T-helper 2 cell treated with Interferon-gamma antibody and Interleukin-4, amounts not matched to agents 5 μg/mL and 100 μg/mL, for 36 hours (primary cell): Measurements from ENCODE around the gene TTC21A.

Experiments
- DNase-seq: peaks from one replicate; pipeline ENCODE4 v3.0.0; 2021; ENCODE audit warnings: low spot score
- H3K27ac Mint-ChIP-seq: one replicate; pipeline ENCODE4 v1.8.0; 2021; ENCODE audit warnings: mild to moderate bottlenecking, mixed read lengths
- H3K27me3 Mint-ChIP-seq: one replicate; pipeline ENCODE4 v1.8.0; 2021; ENCODE audit warnings: low read depth, mixed read lengths
- H3K36me3 Mint-ChIP-seq: one replicate; pipeline ENCODE4 v1.8.0; 2021; ENCODE audit warnings: low read depth, mixed read lengths
- H3K4me1 Mint-ChIP-seq: one replicate; pipeline ENCODE4 v1.8.0; 2021; ENCODE audit warnings: low read depth, mixed read lengths
- H3K4me3 Mint-ChIP-seq: one replicate; pipeline ENCODE4 v1.8.0; 2022; ENCODE audit warnings: mild to moderate bottlenecking, moderate library complexity, mixed read lengths
- H3K9me3 Mint-ChIP-seq: one replicate; pipeline ENCODE4 v1.8.0; 2021; ENCODE audit warnings: mixed read lengths

TTC21A gene

DNA sequence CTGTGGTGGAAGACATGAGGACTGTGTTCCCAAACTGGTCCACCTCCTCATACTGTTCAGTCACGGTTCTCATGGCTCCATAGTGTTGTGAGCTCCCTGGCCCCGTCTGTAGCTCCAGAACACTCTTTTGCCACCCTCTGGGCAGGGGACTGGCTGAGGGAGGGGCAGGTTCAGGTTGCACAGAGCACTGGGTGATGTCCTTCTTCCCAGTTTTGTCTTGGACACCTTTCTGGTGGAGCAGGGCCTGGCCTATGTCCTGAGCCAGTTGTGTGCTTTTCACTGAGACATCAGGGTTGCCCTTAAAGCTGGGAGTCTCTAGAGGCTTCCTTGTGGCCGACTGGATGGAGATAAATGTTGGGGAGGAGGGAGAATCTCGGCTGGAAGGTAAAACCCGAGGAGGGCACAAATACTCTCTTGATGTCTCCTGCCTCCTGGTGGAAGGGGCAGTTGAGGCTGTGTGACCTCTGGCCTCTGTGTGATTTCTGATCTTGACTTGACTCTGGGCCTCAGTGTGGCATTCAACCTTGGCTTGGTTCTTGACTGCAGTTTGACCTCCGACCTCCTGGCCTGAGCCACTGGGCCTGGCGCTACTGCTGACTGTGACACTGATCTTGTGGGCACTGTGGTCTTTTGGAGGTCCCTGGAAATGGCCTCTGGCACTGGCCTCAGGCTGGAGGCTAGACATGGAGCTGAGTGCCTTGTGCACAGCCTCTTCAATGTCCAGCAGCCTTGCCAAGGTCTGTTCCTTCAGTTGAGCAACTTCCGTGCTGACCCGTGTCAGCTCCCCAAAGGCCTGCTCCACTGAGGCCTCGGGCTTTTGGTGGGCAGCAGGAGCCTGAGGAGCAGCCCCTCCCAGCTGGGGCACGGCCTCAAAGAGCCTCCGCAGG lies 76.8 kb downstream of the TTC21A start:
- no peak overlapping the region for H3K27ac Mint-ChIP-seq
- H3K27me3 Mint-ChIP-seq: no peaks in the 10 kb centered on the region
- H3K9me3 Mint-ChIP-seq: no peaks in the 10 kb centered on the region
- no peaks in the 10 kb centered on the region for H3K36me3 Mint-ChIP-seq
- H3K4me3 Mint-ChIP-seq: no peak overlapping the region
- H3K4me1 Mint-ChIP-seq: peaks cover 18% of the 10 kb centered on the region
- no peak for DNase-seq

DNA sequence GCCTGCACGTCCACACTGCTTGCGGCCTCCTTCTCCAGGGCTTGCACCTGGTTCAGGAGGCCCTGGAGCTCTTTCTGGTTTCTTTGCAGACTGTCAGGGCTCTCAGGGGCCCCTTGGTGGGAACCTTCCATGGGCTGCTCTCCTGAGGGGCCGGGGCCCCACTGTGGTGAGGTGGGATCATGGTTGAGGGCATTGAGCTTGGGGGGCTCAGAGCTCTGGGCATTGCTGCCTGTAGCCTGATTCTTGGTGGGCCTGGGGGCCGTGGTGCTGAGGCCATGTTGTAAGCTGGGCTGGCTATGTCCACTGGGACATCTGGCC lies 77.4 kb downstream of the TTC21A start:
- Mint-ChIP-seq H3K27ac (no peak overlapping the region), H3K27me3 (no peaks in the 10 kb centered on the region), H3K4me1 (peaks cover 14% of the 10 kb centered on the region), H3K36me3 (no peaks in the 10 kb centered on the region), H3K9me3 (no peaks in the 10 kb centered on the region), H3K4me3 (no peak overlapping the region)
- no peak for DNase-seq

- Mint-ChIP-seq H3K27ac (no peak overlapping the region), H3K36me3 (no peaks in the 10 kb centered on the region), H3K9me3 (no peaks in the 10 kb centered on the region), H3K27me3 (no peaks in the 10 kb centered on the region), H3K4me1 (peaks cover 11% of the 10 kb centered on the region), H3K4me3 (no peak overlapping the region)
- no peak for DNase-seq
Measured at GRCh38 chr3:39185326-39185958, 78.0 kb downstream of the TTC21A start.

DNA sequence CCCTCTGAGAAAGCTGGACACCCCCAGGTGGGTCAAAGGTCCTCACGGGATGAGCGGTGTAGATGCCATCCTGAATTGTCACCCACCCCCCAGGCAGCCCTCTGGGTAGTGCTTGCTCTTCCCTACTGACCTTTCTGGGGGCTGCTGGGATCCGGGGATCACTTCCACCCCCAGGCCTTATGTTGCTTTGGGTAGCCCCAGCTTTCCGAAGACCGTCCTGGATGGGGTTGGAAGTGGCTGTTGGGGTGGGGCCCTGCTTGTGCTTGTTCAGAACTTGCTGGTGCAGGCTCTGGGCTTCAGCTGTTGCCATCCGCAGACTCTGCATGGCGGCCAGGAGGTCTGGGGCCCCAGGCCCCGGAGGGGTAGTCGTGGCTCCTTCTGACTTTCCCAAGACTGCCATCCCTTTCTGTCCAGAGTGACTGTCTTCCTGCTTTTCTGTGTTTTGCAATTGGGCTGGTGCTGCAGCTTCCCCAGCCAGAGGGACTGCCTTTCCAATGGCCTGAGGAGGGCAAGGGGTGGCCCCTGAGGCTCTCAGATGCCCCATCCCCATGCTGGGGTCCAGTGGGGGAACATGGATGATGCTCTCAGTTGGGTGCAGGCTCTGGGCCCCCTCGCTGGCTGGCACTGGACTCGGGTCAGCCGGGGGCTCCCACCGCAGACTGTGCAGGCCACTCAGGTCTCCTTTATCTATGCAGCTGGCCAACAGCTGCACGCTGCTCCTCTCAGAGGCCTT lies 78.6 kb downstream of the TTC21A start:
- H3K27me3 Mint-ChIP-seq: no peaks in the 10 kb centered on the region
- no peak overlapping the region for H3K4me3 Mint-ChIP-seq
- H3K9me3 Mint-ChIP-seq: no peaks in the 10 kb centered on the region
- no peak overlapping the region for H3K27ac Mint-ChIP-seq
- H3K4me1 Mint-ChIP-seq: peaks cover 7% of the 10 kb centered on the region
- DNase-seq: no peak
- no peaks in the 10 kb centered on the region for H3K36me3 Mint-ChIP-seq

DNA sequence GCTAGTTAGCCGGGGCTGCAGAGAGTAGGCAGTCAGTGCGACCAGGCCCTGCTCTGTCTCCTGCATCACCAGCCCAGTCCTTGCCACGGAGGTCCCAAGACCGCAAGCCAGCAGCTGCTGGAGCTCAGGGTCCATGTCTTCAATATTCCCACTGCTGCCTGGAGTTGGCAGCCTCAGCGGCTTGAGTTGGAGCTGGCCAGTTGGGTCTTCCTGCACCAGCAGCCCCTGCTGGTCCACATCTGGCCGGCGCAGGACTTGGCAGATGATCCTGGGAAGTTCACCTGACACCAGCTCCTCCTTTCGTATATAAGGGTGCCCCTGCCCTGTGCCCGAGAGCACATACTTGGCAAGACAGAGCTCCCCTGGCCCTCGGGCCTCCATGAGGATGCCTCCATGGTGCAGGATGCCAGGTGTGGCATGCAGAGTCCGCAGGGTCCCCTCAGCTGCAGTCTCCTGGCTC lies 79.2 kb downstream of the TTC21A start:
- H3K36me3 Mint-ChIP-seq: no peaks in the 10 kb centered on the region
- H3K4me3 Mint-ChIP-seq: no peak overlapping the region
- H3K27ac Mint-ChIP-seq: no peak overlapping the region
- no peaks in the 10 kb centered on the region for H3K9me3 Mint-ChIP-seq
- H3K4me1 Mint-ChIP-seq: peaks cover 4% of the 10 kb centered on the region
- no peak for DNase-seq
- H3K27me3 Mint-ChIP-seq: no peaks in the 10 kb centered on the region

GRCh38 chr3:39187372-39188155 lies 80.1 kb downstream of the TTC21A start:
- no peak for DNase-seq
- Mint-ChIP-seq H3K27ac (no peak overlapping the region), H3K4me3 (no peak overlapping the region), H3K27me3 (no peaks in the 10 kb centered on the region), H3K36me3 (no peaks in the 10 kb centered on the region), H3K4me1 (peaks cover 4% of the 10 kb centered on the region), H3K9me3 (no peaks in the 10 kb centered on the region)
